ENCODE data around the gene PRKCZ.
"Not testable (repeated sequence)": the region's sequence is repeated elsewhere in the genome, so short reads cannot be mapped to it uniquely, and the experiment has no call there.

The PRKCZ gene

DNA sequence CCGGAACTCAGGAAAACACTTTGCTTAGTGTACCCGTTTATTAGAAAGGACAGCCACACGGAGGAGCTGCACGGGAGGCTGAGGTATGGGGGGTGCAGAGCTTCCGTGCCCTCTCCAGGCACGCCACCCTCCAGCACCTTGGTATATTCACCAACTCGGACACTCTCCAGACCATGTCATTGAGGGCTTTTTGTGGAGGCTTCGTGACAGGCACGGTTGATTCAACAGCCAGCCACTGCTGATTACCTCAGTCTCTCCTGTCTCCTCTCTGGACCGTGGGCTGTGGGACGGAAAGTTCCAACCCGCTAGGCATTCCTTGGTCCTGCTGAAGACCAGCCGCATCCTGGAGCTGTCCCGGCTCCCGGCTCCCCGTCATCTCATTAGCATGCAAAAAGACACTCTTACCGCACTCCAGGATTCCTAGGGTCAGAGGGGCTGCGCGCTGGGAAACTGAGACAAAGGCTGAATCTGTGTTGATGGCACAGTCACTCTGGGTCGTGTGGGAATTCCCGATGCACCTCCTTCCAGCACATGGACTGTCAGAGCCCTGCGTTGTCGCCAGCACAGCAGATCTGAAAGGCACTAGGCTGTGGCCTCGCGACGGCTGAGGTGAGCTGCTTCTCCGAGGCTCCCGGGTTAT, 65.6 kb downstream of the PRKCZ start:
- no peak overlapping the region for H3K27ac ChIP-seq
- TF ChIP-seq, protein P1, sequence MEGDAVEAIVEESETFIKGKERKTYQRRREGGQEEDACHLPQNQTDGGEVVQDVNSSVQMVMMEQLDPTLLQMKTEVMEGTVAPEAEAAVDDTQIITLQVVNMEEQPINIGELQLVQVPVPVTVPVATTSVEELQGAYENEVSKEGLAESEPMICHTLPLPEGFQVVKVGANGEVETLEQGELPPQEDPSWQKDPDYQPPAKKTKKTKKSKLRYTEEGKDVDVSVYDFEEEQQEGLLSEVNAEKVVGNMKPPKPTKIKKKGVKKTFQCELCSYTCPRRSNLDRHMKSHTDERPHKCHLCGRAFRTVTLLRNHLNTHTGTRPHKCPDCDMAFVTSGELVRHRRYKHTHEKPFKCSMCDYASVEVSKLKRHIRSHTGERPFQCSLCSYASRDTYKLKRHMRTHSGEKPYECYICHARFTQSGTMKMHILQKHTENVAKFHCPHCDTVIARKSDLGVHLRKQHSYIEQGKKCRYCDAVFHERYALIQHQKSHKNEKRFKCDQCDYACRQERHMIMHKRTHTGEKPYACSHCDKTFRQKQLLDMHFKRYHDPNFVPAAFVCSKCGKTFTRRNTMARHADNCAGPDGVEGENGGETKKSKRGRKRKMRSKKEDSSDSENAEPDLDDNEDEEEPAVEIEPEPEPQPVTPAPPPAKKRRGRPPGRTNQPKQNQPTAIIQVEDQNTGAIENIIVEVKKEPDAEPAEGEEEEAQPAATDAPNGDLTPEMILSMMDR (IDR thresholded peaks at IDR 0.05), result no peak
- TF ChIP-seq ZFX (IDR thresholded peaks at IDR 0.05; ENCODE audit: borderline replicate concordance), result no peak

DNA sequence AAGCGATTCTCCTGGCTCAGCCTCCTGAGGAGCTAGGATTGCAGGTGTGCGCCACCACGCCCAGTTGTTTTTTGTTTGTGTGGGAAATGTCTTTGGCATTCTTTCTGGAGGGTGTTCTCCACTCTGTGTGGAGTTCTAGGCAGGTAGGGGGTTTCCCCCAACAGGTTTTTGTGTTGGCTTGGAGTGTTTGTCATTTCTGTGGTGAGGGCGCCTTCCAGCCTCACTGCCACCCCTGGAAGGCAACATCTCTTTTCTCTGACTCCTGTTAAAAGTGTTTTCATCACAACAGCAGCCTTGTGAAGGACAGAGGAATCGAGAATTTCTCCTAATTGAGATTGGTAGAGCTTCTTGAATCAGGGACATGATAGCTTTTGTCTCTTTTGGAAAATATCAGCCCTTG, 69.7 kb downstream of the PRKCZ start:
- H3K27ac ChIP-seq, result no peak overlapping the region
- TF ChIP-seq, protein P1 (IDR thresholded peaks at IDR 0.05), result no peak
- no peak for TF ChIP-seq ZFX (IDR thresholded peaks at IDR 0.05; ENCODE audit: borderline replicate concordance)

- TF ChIP-seq, protein P1 (IDR thresholded peaks at IDR 0.05), result no peak
- no peak for TF ChIP-seq ZFX (IDR thresholded peaks at IDR 0.05; ENCODE audit: borderline replicate concordance)
- H3K27ac ChIP-seq, result no peak overlapping the region
Measured at GRCh38 chr1:2121101-2121691, 71.0 kb downstream of the PRKCZ start.

DNA sequence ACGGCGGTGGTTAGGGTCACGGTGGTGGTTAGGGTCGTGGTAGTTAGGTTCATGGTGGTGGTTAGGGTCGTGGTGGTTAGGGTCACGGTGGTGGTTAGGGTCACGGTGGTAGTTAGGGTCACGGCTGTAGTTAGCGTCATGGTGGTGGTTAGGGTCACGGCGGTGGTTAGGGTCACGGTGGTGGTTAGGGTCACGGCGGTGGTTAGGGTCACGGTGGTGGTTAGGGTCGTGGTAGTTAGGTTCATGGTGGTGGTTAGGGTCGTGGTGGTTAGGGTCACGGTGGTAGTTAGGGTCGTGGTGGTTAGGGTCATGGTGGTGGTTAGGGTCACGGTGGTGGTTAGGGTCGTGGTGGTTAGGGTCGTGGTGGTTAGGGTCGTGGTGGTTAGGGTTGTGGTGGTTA, 71.6 kb downstream of the PRKCZ start:
- H3K27ac ChIP-seq, result not testable (repeated sequence)

GRCh38 chr1:2124446-2125198, 74.4 kb downstream of the PRKCZ start:
- TF ChIP-seq, protein P1 (IDR thresholded peaks at IDR 0.05), result no peak
- TF ChIP-seq ZFX (IDR thresholded peaks at IDR 0.05; ENCODE audit: borderline replicate concordance), result no peak
- no peak overlapping the region for H3K27ac ChIP-seq

GRCh38 chr1:2125350-2126211, 75.4 kb downstream of the PRKCZ start:
- no peak for TF ChIP-seq ZFX (IDR thresholded peaks at IDR 0.05; ENCODE audit: borderline replicate concordance)
- TF ChIP-seq, protein P1 (IDR thresholded peaks at IDR 0.05), result no peak
- H3K27ac ChIP-seq, result no peak overlapping the region
